Panc1 (cell line): Measurements from ENCODE around the gene TEX11. TPM values are rescaled to one million over a fixed set of nuclear protein-coding genes. Genes with fewer than 3 reads are reported as not detected.

ENCODE experiments used
- total RNA-seq: library from RNA; stranded (reverse); gene quantifications from one replicate; pipeline ENCODE4 v1.2.1, GENCODE V29; 2021; ENCODE audit not compliant: unreplicated experiment

The TEX11 gene
- total RNA-seq, 1 experiment from 2014 or later: not detected

Other genes starting within 250 kb of the TEX11 start
- 0.15 TPM for gene SLC7A3, start 22.4 kb upstream of the TEX11 start, total RNA-seq
- 117 TPM for gene SNX12, start 159.6 kb upstream of the TEX11 start, total RNA-seq
- 2.9 TPM for gene FOXO4, start 187.1 kb upstream of the TEX11 start, total RNA-seq
- gene CXorf65, start 198.0 kb upstream of the TEX11 start, total RNA-seq: not detected
- 0.28 TPM for gene IL2RG, start 202.9 kb upstream of the TEX11 start, total RNA-seq
- 42.0 TPM for gene MED12, start 209.9 kb upstream of the TEX11 start, total RNA-seq
- 0.28 TPM for gene NLGN3, start 236.1 kb upstream of the TEX11 start, total RNA-seq